ENCODE measurements around the gene TMEM165. TPM values are rescaled to one million over a fixed set of nuclear protein-coding genes. Genes with fewer than 3 reads are reported as not detected.

TMEM165 gene
- total and polyA plus RNA-seq, 2 donors (not counting 1 experiment from before 2014, with no cell fraction given): 26.3 to 110 TPM

GRCh38 chr4:55346851-55347255 is 48.9 kb upstream of the TMEM165 start:
- Histone ChIP-seq H3K9ac (ENCODE audit: low read length) (peak overlapping the region; percentile 86), H3K4me1 (ENCODE audit: control insufficient read depth in 2 of 2, insufficient read depth in 2 of 2, low read length in 2 of 2) (peaks cover 4 to 9% of the 10 kb centered on the region in 2 donors), H4K20me1 (ENCODE audit: control insufficient read depth, insufficient read depth, low read length, poor library complexity, severe bottlenecking) (no peaks in the 10 kb centered on the region), H3K4me2 (replicated peaks; ENCODE audit: low read depth, low read length, poor library complexity, severe bottlenecking) (peak overlapping the region; percentile 94), H2AFZ (ENCODE audit: insufficient read depth, low read depth, low read length, poor library complexity, severe bottlenecking) (peak overlapping the region; percentile 98), H3K9me3 (ENCODE audit: control extremely low read depth in 1 of 3, control insufficient read depth in 2 of 3, insufficient read depth in 1 of 3, low read length in 2 of 3) (no peaks in the 10 kb centered on the region), H3K4me3 (ENCODE audit: control extremely low read depth in 1 of 5, extremely low read depth in 1 of 5, insufficient read depth in 1 of 5, low read depth in 2 of 5, low read length in 4 of 5) (peak overlapping the region; percentile 42 to 84 (median 73)), H3K27ac (ENCODE audit: low read length in 2 of 2) (peak overlapping the region; percentile 69 to 85), H3K79me2 (ENCODE audit: control insufficient read depth, insufficient read depth, low read length) (no peaks in the 10 kb centered on the region), H3K36me3 (replicated peaks in 1 of 2; ENCODE audit: control extremely low read depth in 1 of 2, control insufficient read depth in 1 of 2, extremely low read depth in 1 of 2, insufficient read depth in 2 of 2, low read length in 1 of 2) (no peaks in the 10 kb centered on the region), H3K27me3 (replicated peaks in 1 of 4; ENCODE audit: control extremely low read depth in 1 of 4, control insufficient read depth in 3 of 4, insufficient read depth in 4 of 4, low read length in 3 of 4) (no peaks in the 10 kb centered on the region)
- POLR2A ChIA-PET: interaction anchor here (1.4 kb wide), 1 partner anchor 48 kb away, joined by 7 read pairs; the partner anchor contains the start of gene TMEM165
- TF ChIP-seq CTCF (IDR thresholded peaks at IDR 0.05) (no peak), EZH2 (IDR thresholded peaks at IDR 0.05; ENCODE audit: borderline replicate concordance, insufficient read depth, low read depth, low read length, poor library complexity, severe bottlenecking) (no peak)
- WGBS (ENCODE audit: insufficient coverage): 48% methylated on average over 14 of the region's 16 CpGs
- H3K27me3 Mint-ChIP-seq: no peaks in the 10 kb centered on the region
- H3K4me1 Mint-ChIP-seq: peaks cover 10% of the 10 kb centered on the region
- no peak for DNase-seq
- CTCF ChIA-PET: interaction anchor here (1.0 to 4.2 kb wide), 5 partner anchors 9 to 199 kb away, joined by 3 to 29 read pairs (median 7); partner anchors contain the start of gene TMEM165
- peak overlapping the region; percentile 86 for H3K27ac Mint-ChIP-seq
- H3K4me3 Mint-ChIP-seq: peak overlapping the region; percentile 85
- no peak for ATAC-seq (ENCODE audit: low read depth)
- H3K9me3 Mint-ChIP-seq (ENCODE audit: insufficient read depth): no peaks in the 10 kb centered on the region
- intact Hi-C loops (cut with micrococcal nuclease): loop anchor here (1.0 to 5.0 kb wide), 6 partner anchors 48 to 600 kb away; partner anchors contain the start of genes CEP135, CLOCK, EXOC1 and TMEM165

- no peaks in the 10 kb centered on the region for H3K9me3 Mint-ChIP-seq (ENCODE audit: insufficient read depth)
- intact Hi-C loops (cut with micrococcal nuclease): loop anchor here (2.0 to 5.0 kb wide), 2 partner anchors 505 to 600 kb away; partner anchors contain the start of genes CEP135 and EXOC1
- no peak overlapping the region for H3K9ac ChIP-seq (ENCODE audit: low read length)
Measured at GRCh38 chr4:55347610-55348228, 48.0 kb upstream of the TMEM165 start.

More at GRCh38 chr4:55347610-55348228, 48.0 kb upstream of the TMEM165 start:
- peak; percentile 13 for DNase-seq
- ChIA-PET CTCF (interaction anchor here (1.0 to 4.2 kb wide), 3 partner anchors 12 to 198 kb away, joined by 3 to 29 read pairs (median 7); partner anchors contain the start of gene TMEM165), POLR2A (no interaction called here)
- no peaks in the 10 kb centered on the region for H3K79me2 ChIP-seq (ENCODE audit: control insufficient read depth, insufficient read depth, low read length)
- peaks cover 10% of the 10 kb centered on the region for H3K4me1 Mint-ChIP-seq
- H3K36me3 ChIP-seq (replicated peaks in 1 of 2; ENCODE audit: control extremely low read depth in 1 of 2, control insufficient read depth in 1 of 2, extremely low read depth in 1 of 2, insufficient read depth in 2 of 2, low read length in 1 of 2): no peaks in the 10 kb centered on the region
- H3K4me1 ChIP-seq (ENCODE audit: control insufficient read depth in 2 of 2, insufficient read depth in 2 of 2, low read length in 2 of 2): peaks cover 4 to 9% of the 10 kb centered on the region in 2 donors
- no peak overlapping the region for H3K4me3 ChIP-seq (ENCODE audit: control extremely low read depth in 1 of 5, extremely low read depth in 1 of 5, insufficient read depth in 1 of 5, low read depth in 2 of 5, low read length in 4 of 5)
- H4K20me1 ChIP-seq (ENCODE audit: control insufficient read depth, insufficient read depth, low read length, poor library complexity, severe bottlenecking): no peaks in the 10 kb centered on the region
- no peak for ATAC-seq (ENCODE audit: low read depth)
- H3K9me3 ChIP-seq (ENCODE audit: control extremely low read depth in 1 of 3, control insufficient read depth in 2 of 3, insufficient read depth in 1 of 3, low read length in 2 of 3): no peaks in the 10 kb centered on the region
- no peak overlapping the region for H3K27ac ChIP-seq (ENCODE audit: low read length in 2 of 2)
- no peaks in the 10 kb centered on the region for H3K27me3 ChIP-seq (replicated peaks in 1 of 4; ENCODE audit: control extremely low read depth in 1 of 4, control insufficient read depth in 3 of 4, insufficient read depth in 4 of 4, low read length in 3 of 4)
- 100% methylated on average over 2 of the region's 3 CpGs for WGBS (ENCODE audit: insufficient coverage)
- peak overlapping the region; percentile 86 for H3K27ac Mint-ChIP-seq
- no peak overlapping the region for H3K4me2 ChIP-seq (replicated peaks; ENCODE audit: low read depth, low read length, poor library complexity, severe bottlenecking)
- H3K4me3 Mint-ChIP-seq: peak overlapping the region; percentile 85
- TF ChIP-seq CTCF (IDR thresholded peaks at IDR 0.05) (no peak), EZH2 (IDR thresholded peaks at IDR 0.05; ENCODE audit: borderline replicate concordance, insufficient read depth, low read depth, low read length, poor library complexity, severe bottlenecking) (no peak)
- no peak overlapping the region for H2AFZ ChIP-seq (ENCODE audit: insufficient read depth, low read depth, low read length, poor library complexity, severe bottlenecking)
- no peaks in the 10 kb centered on the region for H3K27me3 Mint-ChIP-seq

Data from B cell (primary cell).